HepG2 (cell line): ENCODE results near the gene ANKRD44. TPM values are rescaled to one million over a fixed set of nuclear protein-coding genes. Genes with fewer than 3 reads are reported as not detected.

Experiments used
- ATAC-seq: fragments of 200-7000 bp; cut with Tn5 transposase; 3 replicates; pipeline ENCODE4 v1.9.1; 2020; ENCODE audit warnings: mild to moderate bottlenecking, moderate library complexity
- BruUV-seq: library from RNA; stranded (reverse); fragments of 400-500 nt; replicated peaks from 2 replicates; lab custom pipeline; 2021; lab: Mats Ljungman, UMichigan
- CTCF ChIA-PET: fragments of 300-600 bp; formaldehyde crosslinking; extraction: SDS; loops from one replicate; lab custom pipeline; 2021; ENCODE audit warnings: low total read pairs, inconsistent platforms, low intra/inter-chr PET ratio; lab: Yijun Ruan, JAX
- POLR2A ChIA-PET: fragments of 350-600 bp; sonication (Branson Sonifier 250); formaldehyde crosslinking; loops from one replicate; lab custom pipeline; 2020; ENCODE audit warnings: antibody characterized with exemption, inconsistent platforms; lab: Yijun Ruan, JAX
- DNase-seq: peaks from one replicate; pipeline ENCODE4 v3.0.0-alpha.2; 2015; ENCODE audit warnings: low spot score
- FAIRE-seq: peaks from 3 replicates; lab custom pipeline; 2011; peaks lifted over from hg19 to GRCh38; lab: Jason Lieb, UNC
- H2AFZ ChIP-seq: one replicate; pipeline ENCODE4 v1.6.1; 2011; ENCODE audit warnings: low read length, inconsistent platforms
- H3K27ac ChIP-seq: fragments of 300-600 bp; 3 replicates; pipeline ENCODE4 v1.8.0; 2011; ENCODE audit warnings: mixed run types, mild to moderate bottlenecking, mixed read lengths, low read length, inconsistent platforms; ENCODE audit not compliant: insufficient read depth; ENCODE audit errors: extremely low read length
- H3K27me3 ChIP-seq, 2 experiments: fragments of 200-600 bp in 1 of 2; 2 replicates in 1 of 2; 3 replicates in 1 of 2; pipeline versions ENCODE4 v1.6.0 to v1.8.0; 2011; ENCODE audit warnings: low read length in 2 of 2, mild to moderate bottlenecking in 2 of 2, moderate library complexity in 2 of 2, inconsistent platforms in 1 of 2; ENCODE audit not compliant: insufficient read depth in 2 of 2, control insufficient read depth in 1 of 2
- H3K36me3 ChIP-seq, 2 experiments: fragments of 200-600 bp in 1 of 2; replicated peaks in 1 of 2; 2 replicates in 1 of 2; 3 replicates in 1 of 2; pipeline versions ENCODE4 v1.5.1 to v1.8.0; 2011; ENCODE audit warnings: low read length in 2 of 2, inconsistent platforms in 1 of 2; ENCODE audit not compliant: insufficient read depth in 2 of 2, control insufficient read depth in 1 of 2
- H3K4me1 ChIP-seq: 2 replicates; pipeline ENCODE4 v1.5.1; 2012; ENCODE audit warnings: low read length, inconsistent platforms; ENCODE audit not compliant: insufficient read depth
- H3K4me2 ChIP-seq: 2 replicates; pipeline ENCODE4 v1.6.0; 2011; ENCODE audit warnings: low read depth, low read length, inconsistent platforms
- H3K4me3 ChIP-seq, 3 experiments: fragments of 200-600 bp in 1 of 3; sonication (generic), shearing (Covaris generic) in 1 of 3; replicated peaks in 1 of 3; 2 replicates each; pipeline ENCODE4 v1.5.1; 2011 to 2016; ENCODE audit warnings: low read length in 3 of 3, inconsistent platforms in 2 of 3, low read depth in 2 of 3, mild to moderate bottlenecking in 2 of 3, control low read depth in 1 of 3, mixed read lengths in 1 of 3; ENCODE audit not compliant: insufficient read depth in 1 of 3
- H3K79me2 ChIP-seq: one replicate; pipeline ENCODE4 v1.6.1; 2011; ENCODE audit warnings: low read length, inconsistent platforms; ENCODE audit not compliant: insufficient read depth
- H3K9ac ChIP-seq: 2 replicates; pipeline ENCODE4 v1.6.0; 2011; ENCODE audit warnings: mild to moderate bottlenecking, low read depth, low read length, inconsistent platforms; ENCODE audit not compliant: insufficient read depth
- H3K9me3 ChIP-seq: 2 replicates; pipeline ENCODE4 v1.5.1; 2012; ENCODE audit warnings: mild to moderate bottlenecking, low read length
- H4K20me1 ChIP-seq: 2 replicates; pipeline ENCODE4 v1.6.0; 2011; ENCODE audit warnings: inconsistent platforms, mild to moderate bottlenecking, low read length, moderate library complexity; ENCODE audit not compliant: insufficient read depth
- CEBPB ChIP-seq: IDR thresholded peaks from 2 replicates; pipeline ENCODE4 v1.6.1; 2011; ENCODE audit warnings: low read depth, low read length, improper control_type of control experiment, borderline replicate concordance
- FOXK2 ChIP-seq: fragments of 450-650 bp; IDR thresholded peaks from 2 replicates; pipeline ENCODE4 v1.6.1; 2016
- HIVEP1 ChIP-seq: sonication (generic); formaldehyde crosslinking; IDR thresholded peaks from 2 replicates; pipeline ENCODE4 v1.4.0; 2020; ENCODE audit warnings: mild to moderate bottlenecking, missing genetic modification reagents
- KLF15 ChIP-seq: sonication (generic); formaldehyde crosslinking; IDR thresholded peaks from 2 replicates; pipeline ENCODE4 v1.8.1; 2023; ENCODE audit warnings: borderline replicate concordance, mild to moderate bottlenecking, inconsistent platforms, missing genetic modification reagents, mixed read lengths
- TBX3 ChIP-seq: fragments of 450-650 bp; IDR thresholded peaks from 2 replicates; pipeline ENCODE4 v1.6.1; 2017; ENCODE audit warnings: antibody characterized with exemption, mild to moderate bottlenecking, inconsistent platforms, borderline replicate concordance
- ZNF205 ChIP-seq: IDR thresholded peaks from 2 replicates; pipeline ENCODE4 v1.6.1; 2018; ENCODE audit warnings: missing biosample characterization, missing genetic modification reagents
- ZNF34 ChIP-seq: sonication (generic); formaldehyde crosslinking; IDR thresholded peaks from 2 replicates; pipeline ENCODE4 v1.4.0; 2020; ENCODE audit warnings: mild to moderate bottlenecking, missing genetic modification reagents, borderline replicate concordance
- ZNF496 ChIP-seq: sonication (generic); formaldehyde crosslinking; IDR thresholded peaks from 2 replicates; pipeline ENCODE4 v1.8.1; 2023; ENCODE audit warnings: mild to moderate bottlenecking, moderate library complexity, missing genetic modification reagents; ENCODE audit not compliant: insufficient replicate concordance
- WGBS: methylation state at CpG from one replicate; pipeline ENCODE4 v1.1.6; 2017; ENCODE audit warnings: low lambda C conversion rate; 5-methylcytosine and 5-hydroxymethylcytosine counted together
- in situ Hi-C: cut with HindIII; loops from 2 replicates; pipeline ENCODE4 v1.10.0; 2017; ENCODE audit warnings: low pct_unique_long_range_greater_than_20kb; ENCODE audit not compliant: extremely low pct_ligation_motif_present
- intact Hi-C: fragments of 100-400 bp; cut with micrococcal nuclease; formaldehyde crosslinking; loops from one replicate; pipeline ENCODE4 v1.10.0; 2022; ENCODE audit not compliant: unreplicated experiment
- polyA plus RNA-seq, 8 experiments: library from polyadenylated mRNA; depleted of rRNA in 3 of 8; stranded (reverse) in 7 of 8; unstranded in 1 of 8; fragments of >200 nt; fragmentation: Illumina TruSeq in 4 of 8; extraction: Trizol in 4 of 8; gene quantifications; 2 replicates each; pipeline versions ENCODE4 v1.2.1 to v1.2.3, GENCODE V29; 2011 to 2016; ENCODE audit warnings: low read depth in 4 of 8, missing spikeins in 1 of 8, mixed read lengths in 1 of 8; ENCODE audit not compliant: insufficient read depth in 1 of 8
- total RNA-seq, 5 experiments: library from RNA; depleted of rRNA; stranded (reverse); fragments of >200 nt; fragmentation: Illumina TruSeq; extraction: Trizol; gene quantifications; 2 replicates each; pipeline ENCODE4 v1.2.3, GENCODE V29; 2016; ENCODE audit warnings: low read depth in 1 of 5
- TF ChIP-seq, protein P1 (sequence below): sonication (generic); formaldehyde crosslinking; IDR thresholded peaks from 2 replicates; pipeline ENCODE4 v1.5.0; 2020; ENCODE audit warnings: missing genetic modification reagents
- TF ChIP-seq, protein P2 (sequence below): fragments of 450-650 bp; IDR thresholded peaks from 2 replicates; pipeline ENCODE4 v1.6.1; 2017; ENCODE audit warnings: mild to moderate bottlenecking

The ANKRD44 gene
- total and polyA plus RNA-seq, 2 of the 13 experiments (the other 11 are each of a cell fraction or from before 2014, with no cell fraction given): 0.04 to 0.11 TPM

DNA sequence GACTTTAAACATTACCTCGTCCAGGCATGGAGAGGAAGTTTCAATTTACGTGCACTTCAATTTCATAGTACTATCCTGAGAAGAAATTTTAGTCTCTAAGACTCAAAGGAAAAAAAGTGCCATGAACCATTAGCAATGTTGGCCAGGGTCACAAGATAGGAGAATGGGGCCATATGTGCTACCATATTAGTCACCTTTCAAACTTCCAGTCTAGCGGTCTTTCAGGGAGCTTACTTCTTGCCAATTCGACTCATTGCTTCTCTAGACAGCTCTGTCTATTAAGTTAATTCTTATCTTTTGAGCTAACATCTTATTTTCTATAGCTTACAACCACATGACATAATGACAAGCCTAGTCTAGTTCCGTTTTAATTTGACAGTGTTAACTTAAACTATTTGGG lies 129.1 kb downstream of the ANKRD44 start:
- H4K20me1 ChIP-seq: no peaks in the 10 kb centered on the region
- in situ Hi-C loops (no loop called here), intact Hi-C loops (no loop called here)
- no peaks in the 10 kb centered on the region for H3K27me3 ChIP-seq
- WGBS: 2% methylated on average over 5 of the region's 5 CpGs
- no peak for DNase-seq
- BruUV-seq: no TSS peak
- ChIA-PET CTCF (no interaction called here), POLR2A (no interaction called here)
- H3K4me2 ChIP-seq: no peak overlapping the region
- no peaks in the 10 kb centered on the region for H3K4me1 ChIP-seq
- H3K27ac ChIP-seq: no peak overlapping the region
- no peak for ATAC-seq
- H3K9ac ChIP-seq: no peak overlapping the region
- no peak for TF ChIP-seq CEBPB
- TF ChIP-seq FOXK2: no peak
- TF ChIP-seq KLF15: no peak
- TF ChIP-seq, protein P1, sequence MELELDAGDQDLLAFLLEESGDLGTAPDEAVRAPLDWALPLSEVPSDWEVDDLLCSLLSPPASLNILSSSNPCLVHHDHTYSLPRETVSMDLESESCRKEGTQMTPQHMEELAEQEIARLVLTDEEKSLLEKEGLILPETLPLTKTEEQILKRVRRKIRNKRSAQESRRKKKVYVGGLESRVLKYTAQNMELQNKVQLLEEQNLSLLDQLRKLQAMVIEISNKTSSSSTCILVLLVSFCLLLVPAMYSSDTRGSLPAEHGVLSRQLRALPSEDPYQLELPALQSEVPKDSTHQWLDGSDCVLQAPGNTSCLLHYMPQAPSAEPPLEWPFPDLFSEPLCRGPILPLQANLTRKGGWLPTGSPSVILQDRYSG (CRISPR knock-in tag): no peak
- no peak for TF ChIP-seq HIVEP1
- TF ChIP-seq ZNF205 (CRISPR knock-in tag): no peak
- TF ChIP-seq, protein P2, sequence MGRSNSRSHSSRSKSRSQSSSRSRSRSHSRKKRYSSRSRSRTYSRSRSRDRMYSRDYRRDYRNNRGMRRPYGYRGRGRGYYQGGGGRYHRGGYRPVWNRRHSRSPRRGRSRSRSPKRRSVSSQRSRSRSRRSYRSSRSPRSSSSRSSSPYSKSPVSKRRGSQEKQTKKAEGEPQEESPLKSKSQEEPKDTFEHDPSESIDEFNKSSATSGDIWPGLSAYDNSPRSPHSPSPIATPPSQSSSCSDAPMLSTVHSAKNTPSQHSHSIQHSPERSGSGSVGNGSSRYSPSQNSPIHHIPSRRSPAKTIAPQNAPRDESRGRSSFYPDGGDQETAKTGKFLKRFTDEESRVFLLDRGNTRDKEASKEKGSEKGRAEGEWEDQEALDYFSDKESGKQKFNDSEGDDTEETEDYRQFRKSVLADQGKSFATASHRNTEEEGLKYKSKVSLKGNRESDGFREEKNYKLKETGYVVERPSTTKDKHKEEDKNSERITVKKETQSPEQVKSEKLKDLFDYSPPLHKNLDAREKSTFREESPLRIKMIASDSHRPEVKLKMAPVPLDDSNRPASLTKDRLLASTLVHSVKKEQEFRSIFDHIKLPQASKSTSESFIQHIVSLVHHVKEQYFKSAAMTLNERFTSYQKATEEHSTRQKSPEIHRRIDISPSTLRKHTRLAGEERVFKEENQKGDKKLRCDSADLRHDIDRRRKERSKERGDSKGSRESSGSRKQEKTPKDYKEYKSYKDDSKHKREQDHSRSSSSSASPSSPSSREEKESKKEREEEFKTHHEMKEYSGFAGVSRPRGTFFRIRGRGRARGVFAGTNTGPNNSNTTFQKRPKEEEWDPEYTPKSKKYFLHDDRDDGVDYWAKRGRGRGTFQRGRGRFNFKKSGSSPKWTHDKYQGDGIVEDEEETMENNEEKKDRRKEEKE: no peak
- TF ChIP-seq ZNF34: no peak
- no peak for TF ChIP-seq TBX3
- no peak for TF ChIP-seq ZNF496 (CRISPR knock-in tag)
- no peaks in the 10 kb centered on the region for H3K79me2 ChIP-seq
- H3K4me3 ChIP-seq: no peak overlapping the region
- H3K36me3 ChIP-seq: no peaks in the 10 kb centered on the region
- H3K9me3 ChIP-seq: no peaks in the 10 kb centered on the region
- no peak overlapping the region for H2AFZ ChIP-seq
- FAIRE-seq: no peak
